H1 (cell line): ENCODE results near the gene DDX41.

Experiments used
- GABPA ChIP-seq: IDR thresholded peaks from 2 replicates; pipeline ENCODE4 v1.6.1; 2011; ENCODE audit warnings: mild to moderate bottlenecking, low read length, moderate library complexity, borderline replicate concordance; ENCODE audit not compliant: insufficient read depth
- JUND ChIP-seq: IDR thresholded peaks from 2 replicates; pipeline ENCODE4 v1.6.1; 2011; ENCODE audit warnings: mild to moderate bottlenecking, improper control_type of control experiment, low read length
- POLR2A ChIP-seq, 2 experiments: IDR thresholded peaks; 1 replicate in 1 of 2; 2 replicates in 1 of 2; pipeline ENCODE4 v1.6.1; 2011; ENCODE audit warnings: low read depth in 2 of 2, low read length in 2 of 2, mild to moderate bottlenecking in 2 of 2; ENCODE audit errors: control extremely low read depth in 1 of 2
- POLR2AphosphoS5 ChIP-seq: IDR thresholded peaks from 2 replicates; pipeline ENCODE4 v1.6.1; 2011; ENCODE audit warnings: low read depth, low read length
- TF ChIP-seq, protein P1 (sequence below), 3 experiments: IDR thresholded peaks; 1 replicate in 2 of 3; 2 replicates in 1 of 3; pipeline versions ENCODE4 v1.5.1 to v1.6.1; 2011; ENCODE audit warnings: low read length in 3 of 3, mild to moderate bottlenecking in 3 of 3, inconsistent platforms in 2 of 3, low read depth in 1 of 3, moderate library complexity in 1 of 3; ENCODE audit not compliant: insufficient read depth in 1 of 3; ENCODE audit errors: control extremely low read depth in 1 of 3

DNA sequence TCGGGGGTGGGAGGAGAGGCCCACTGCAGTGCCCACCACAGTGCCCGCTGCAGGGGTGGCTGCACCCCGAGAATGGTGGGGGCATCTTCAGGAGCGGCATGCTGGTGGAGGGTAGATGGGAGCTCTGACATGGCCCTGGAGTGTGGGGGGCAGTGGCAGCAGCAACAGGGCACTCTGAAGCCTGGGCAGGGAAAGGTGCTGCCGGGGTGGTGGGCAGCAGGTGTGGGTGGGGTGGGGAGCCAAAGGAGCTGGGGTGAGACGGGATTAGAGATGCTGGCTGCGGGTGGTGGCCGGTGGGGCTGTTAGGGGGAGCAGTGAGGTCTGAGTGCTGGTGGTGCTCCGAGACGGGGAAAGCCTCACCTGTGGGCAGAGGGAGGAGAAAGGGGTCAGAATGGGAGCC, 19.6 kb upstream of the DDX41 start:
- no peak for TF ChIP-seq POLR2A (IDR thresholded peaks at IDR 0.05; ENCODE audit: control extremely low read depth in 1 of 2, low read depth in 2 of 2, low read length in 2 of 2)
- TF ChIP-seq GABPA, result no peak
- no peak for TF ChIP-seq JUND
- TF ChIP-seq, protein P1, sequence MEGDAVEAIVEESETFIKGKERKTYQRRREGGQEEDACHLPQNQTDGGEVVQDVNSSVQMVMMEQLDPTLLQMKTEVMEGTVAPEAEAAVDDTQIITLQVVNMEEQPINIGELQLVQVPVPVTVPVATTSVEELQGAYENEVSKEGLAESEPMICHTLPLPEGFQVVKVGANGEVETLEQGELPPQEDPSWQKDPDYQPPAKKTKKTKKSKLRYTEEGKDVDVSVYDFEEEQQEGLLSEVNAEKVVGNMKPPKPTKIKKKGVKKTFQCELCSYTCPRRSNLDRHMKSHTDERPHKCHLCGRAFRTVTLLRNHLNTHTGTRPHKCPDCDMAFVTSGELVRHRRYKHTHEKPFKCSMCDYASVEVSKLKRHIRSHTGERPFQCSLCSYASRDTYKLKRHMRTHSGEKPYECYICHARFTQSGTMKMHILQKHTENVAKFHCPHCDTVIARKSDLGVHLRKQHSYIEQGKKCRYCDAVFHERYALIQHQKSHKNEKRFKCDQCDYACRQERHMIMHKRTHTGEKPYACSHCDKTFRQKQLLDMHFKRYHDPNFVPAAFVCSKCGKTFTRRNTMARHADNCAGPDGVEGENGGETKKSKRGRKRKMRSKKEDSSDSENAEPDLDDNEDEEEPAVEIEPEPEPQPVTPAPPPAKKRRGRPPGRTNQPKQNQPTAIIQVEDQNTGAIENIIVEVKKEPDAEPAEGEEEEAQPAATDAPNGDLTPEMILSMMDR (IDR thresholded peaks at IDR 0.05; ENCODE audit: control extremely low read depth in 1 of 3, insufficient read depth in 1 of 3, low read depth in 1 of 3, low read length in 3 of 3), result no peak
- TF ChIP-seq POLR2AphosphoS5, result no peak
